Colon (tissue), 2 donors: ENCODE results near the gene NFE2L3.
"Not testable (repeated sequence)": the region's sequence is repeated elsewhere in the genome, so short reads cannot be mapped to it uniquely, and the experiment has no call there.

Source experiments
- FAIRE-seq: peaks from 2 replicates; lab custom pipeline; 2012; peaks lifted over from hg19 to GRCh38; lab: Jason Lieb, UNC
- donor health status: control.
- donor health status: control.

Gene NFE2L3

GRCh38 chr7:26147030-26147429 lies 5.0 kb upstream of the NFE2L3 start:
- FAIRE-seq: no peak

DNA sequence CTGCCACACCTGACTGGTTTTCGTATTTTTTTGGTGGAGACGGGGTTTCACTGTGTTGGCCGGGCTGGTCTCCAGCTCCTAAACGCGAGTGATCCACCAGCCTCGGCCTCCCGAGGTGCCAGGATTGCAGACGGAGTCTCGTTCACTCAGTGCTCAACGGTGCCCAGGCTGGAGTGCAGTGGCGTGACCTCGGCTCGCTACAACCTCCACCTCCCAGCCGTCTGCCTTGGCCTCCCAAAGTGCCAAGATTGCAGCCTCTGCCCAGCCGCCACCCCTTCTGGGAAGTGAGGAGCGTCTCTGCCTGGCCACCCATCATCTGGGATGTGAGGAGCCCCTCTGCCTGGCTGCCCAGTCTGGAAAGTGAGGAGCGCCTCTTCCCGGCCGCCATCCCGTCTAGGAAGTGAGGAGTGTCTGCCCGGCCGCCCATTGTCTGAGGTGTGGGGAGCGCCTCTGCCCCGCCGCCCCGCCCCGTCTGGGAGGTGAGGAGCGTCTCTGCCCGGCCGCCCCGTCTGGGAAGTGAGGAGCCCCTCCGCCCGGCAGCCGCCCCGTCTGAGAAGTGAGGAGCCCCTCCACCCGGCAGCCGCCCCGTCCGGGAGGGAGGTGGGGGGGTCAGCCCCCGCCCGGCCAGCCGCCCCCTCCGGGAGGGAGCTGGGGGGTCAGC lies 4.2 kb upstream of the NFE2L3 start:
- FAIRE-seq: not testable (repeated sequence)

DNA sequence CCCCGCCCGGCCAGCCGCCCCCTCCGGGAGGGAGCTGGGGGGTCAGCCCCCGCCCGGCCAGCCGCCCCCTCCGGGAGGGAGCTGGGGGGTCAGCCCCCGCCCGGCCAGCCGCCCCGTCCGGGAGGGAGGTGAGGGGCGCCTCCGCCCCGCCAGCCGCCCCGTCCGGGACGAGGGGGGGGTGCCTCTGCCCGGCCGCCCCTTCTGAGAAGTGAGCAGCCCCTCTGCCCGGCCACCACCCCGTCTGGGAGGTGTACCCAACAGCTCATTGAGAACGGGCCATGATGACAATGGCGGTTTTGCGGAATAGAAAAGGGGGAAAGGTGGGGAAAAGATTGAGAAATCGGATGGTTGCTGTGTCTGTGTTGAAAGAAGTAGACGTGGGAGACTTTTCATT lies 3.7 kb upstream of the NFE2L3 start:
- FAIRE-seq: not testable (repeated sequence)

- FAIRE-seq: no peak
Measured at GRCh38 chr7:26149391-26149977, 2.5 kb upstream of the NFE2L3 start.

GRCh38 chr7:26151096-26151495 lies 902 bp upstream of the NFE2L3 start:
- no peak for FAIRE-seq

- no peak for FAIRE-seq
Measured at GRCh38 chr7:26151650-26151952, 397 bp upstream of the NFE2L3 start.

DNA sequence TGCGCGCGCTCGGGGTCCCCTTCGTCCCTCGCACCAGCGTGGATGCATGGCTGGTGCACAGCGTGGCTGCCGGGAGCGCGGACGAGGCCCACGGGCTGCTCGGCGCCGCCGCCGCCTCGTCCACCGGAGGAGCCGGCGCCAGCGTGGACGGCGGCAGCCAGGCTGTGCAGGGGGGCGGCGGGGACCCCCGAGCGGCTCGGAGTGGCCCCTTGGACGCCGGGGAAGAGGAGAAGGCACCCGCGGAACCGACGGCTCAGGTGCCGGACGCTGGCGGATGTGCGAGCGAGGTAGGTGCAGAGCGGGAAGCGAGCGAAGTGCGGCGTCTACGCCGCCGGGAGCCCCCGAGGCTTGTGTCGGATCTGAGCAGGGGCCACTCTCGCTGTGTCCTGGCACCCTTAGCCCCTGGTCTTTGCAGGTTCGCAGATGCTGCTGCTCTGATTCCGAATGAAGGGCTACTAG lies 813 bp downstream of the NFE2L3 start:
- not testable (repeated sequence) for FAIRE-seq

- FAIRE-seq: no peak
Measured at GRCh38 chr7:26153241-26153822, 1.3 kb downstream of the NFE2L3 start.

DNA sequence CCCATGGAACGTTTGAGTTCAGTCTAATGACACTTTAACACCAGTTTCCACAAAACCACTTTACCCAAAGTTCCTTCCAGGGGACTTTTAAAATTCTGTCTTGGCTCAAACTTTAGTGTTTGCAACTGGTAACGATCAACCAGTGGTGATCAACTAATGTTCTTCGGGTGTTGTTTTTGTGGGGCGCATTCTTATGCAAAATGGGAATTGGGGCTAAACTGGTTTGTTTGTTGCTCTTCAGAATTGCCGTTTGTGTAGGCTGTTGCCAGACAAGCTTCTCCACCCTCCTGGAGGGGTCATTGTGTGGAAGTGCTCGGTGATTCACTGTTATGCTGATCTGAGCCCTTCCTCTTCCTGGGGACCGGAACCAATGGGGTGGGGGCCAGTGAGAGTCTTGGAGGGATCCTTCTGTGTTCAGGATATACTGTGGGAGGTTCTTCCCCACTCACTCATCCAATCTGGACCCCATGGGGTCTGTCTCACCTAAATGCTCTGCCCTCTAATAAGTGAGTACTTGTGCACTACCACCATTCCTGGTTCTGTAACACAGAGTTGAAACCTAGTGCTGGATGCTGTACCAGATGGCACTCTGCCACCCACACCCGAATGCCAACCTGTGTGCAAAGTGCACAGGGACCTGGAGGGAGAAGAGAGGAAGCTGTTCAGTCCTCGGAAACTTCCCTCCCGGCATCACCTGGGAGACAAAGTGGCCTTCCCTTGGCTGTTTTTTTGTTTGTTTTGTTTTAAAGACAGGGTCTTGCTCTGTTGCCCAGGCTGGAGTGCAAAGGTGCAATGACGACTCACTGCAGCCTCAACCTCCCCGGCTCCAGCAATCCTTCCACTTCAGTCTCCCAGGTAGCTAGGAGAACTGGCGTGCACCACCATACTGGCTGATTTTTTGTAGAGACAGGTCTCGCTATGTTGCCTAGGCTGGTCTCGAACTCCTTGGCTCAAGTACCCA lies 2.1 kb downstream of the NFE2L3 start:
- FAIRE-seq: no peak

- no peak for FAIRE-seq
Measured at GRCh38 chr7:26155531-26156375, 3.8 kb downstream of the NFE2L3 start.

GRCh38 chr7:26156451-26157420 lies 4.7 kb downstream of the NFE2L3 start:
- FAIRE-seq: no peak

GRCh38 chr7:26157520-26158105 lies 5.6 kb downstream of the NFE2L3 start:
- FAIRE-seq: no peak

- no peak for FAIRE-seq
Measured at GRCh38 chr7:26159243-26159642, 7.2 kb downstream of the NFE2L3 start.

DNA sequence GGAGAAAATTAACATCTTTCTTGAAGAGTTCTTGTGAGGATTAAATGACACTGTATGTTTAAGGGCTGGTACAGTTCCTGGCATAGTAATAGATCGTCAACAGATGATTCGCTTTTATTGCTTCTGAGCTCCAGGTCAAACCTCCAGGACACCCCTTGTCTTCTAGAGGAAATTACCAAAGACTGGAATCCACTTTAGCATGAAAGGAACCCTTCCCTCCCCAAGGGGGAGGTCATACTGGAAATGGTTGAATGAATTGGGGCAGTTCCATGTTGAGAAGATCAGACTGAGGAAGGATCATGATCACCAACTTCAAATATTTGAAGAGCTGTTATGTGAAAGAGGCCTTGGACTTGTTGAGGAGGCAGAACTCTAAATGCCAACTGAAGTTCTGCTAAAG lies 8.9 kb downstream of the NFE2L3 start:
- FAIRE-seq: no peak

DNA sequence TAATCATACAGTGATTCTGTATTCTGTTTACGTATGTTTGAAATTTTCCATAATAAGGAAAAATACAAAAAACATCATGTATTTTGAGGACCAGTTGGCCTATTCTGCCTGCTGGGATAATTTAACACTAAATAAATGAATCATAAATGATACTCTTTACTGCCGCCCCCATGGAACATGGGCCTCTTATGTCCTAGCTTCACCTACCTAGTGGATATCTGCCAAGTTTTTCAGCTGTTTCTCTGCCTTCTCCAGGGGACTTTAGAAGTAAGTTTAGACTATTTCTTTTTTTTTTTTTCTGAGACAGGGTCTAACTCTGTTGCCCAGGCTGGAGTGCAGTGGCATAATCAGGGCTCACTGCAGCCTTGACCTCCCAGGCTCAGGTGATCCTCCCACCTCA lies 10.4 kb downstream of the NFE2L3 start:
- FAIRE-seq: no peak

- FAIRE-seq: not testable (repeated sequence)
Measured at GRCh38 chr7:26163804-26164203, 11.8 kb downstream of the NFE2L3 start.

- FAIRE-seq: no peak
Measured at GRCh38 chr7:26165950-26166683, 14.1 kb downstream of the NFE2L3 start.

- no peak for FAIRE-seq
Measured at GRCh38 chr7:26166684-26167266, 14.8 kb downstream of the NFE2L3 start.

GRCh38 chr7:26167303-26167934 lies 15.4 kb downstream of the NFE2L3 start:
- FAIRE-seq: no peak
